Ovary (tissue), 3 donors: ENCODE data around the gene GRM5.
"Not testable (repeated sequence)": the region's sequence is repeated elsewhere in the genome, so short reads cannot be mapped to it uniquely, and the experiment has no call there.

ENCODE experiments used
- CTCF ChIP-seq, 3 donors: fragments of 450-650 bp in 2 of 3; fragments of 200-600 bp in 1 of 3; IDR thresholded peaks; one replicate each; pipeline versions ENCODE4 v1.5.1 to v1.8.0; 2016 to 2022; ENCODE audit warnings: antibody characterized with exemption in 3 of 3, mild to moderate bottlenecking in 1 of 3
- EP300 ChIP-seq: sonication (generic); formaldehyde crosslinking; IDR thresholded peaks from one replicate; pipeline ENCODE4 v1.6.1; 2017; ENCODE audit warnings: antibody characterized with exemption
- POLR2A ChIP-seq: fragments of 450-650 bp; IDR thresholded peaks from one replicate; pipeline ENCODE4 v1.6.1; 2017; ENCODE audit warnings: antibody characterized with exemption, mild to moderate bottlenecking, moderate library complexity
- donor health status: DM: no; HTN: no; CAD: no.

- TF ChIP-seq CTCF (IDR thresholded peaks at IDR 0.05); POLR2A; EP300: not testable (repeated sequence)
Measured at GRCh38 chr11:89084951-89085350, 19.2 kb upstream of the GRM5 start.
